ENCODE data around the gene TMEM139.

TMEM139 gene

DNA sequence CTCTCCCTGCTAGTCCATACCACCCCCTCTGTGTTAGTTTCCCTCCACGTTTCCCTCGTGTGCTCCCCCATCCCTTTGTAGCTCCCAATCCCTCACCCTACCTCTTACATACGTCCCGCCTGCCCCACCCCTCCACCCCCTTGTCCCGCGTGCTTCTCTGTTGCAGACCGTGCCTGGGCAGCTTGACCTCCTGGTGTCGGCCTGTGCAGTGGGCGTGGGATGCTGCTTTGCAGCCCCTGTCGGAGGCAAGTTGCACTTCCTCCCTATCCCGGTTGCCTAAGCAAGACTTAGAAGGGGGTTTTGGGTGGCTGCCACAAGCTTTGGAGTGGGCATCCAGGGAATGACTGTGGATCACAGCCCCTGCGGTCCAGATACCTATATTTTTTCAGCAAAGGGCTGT lies 38.9 kb downstream of the TMEM139 start:
- DNase-seq (ENCODE audit: low read depth), result no peak

DNA sequence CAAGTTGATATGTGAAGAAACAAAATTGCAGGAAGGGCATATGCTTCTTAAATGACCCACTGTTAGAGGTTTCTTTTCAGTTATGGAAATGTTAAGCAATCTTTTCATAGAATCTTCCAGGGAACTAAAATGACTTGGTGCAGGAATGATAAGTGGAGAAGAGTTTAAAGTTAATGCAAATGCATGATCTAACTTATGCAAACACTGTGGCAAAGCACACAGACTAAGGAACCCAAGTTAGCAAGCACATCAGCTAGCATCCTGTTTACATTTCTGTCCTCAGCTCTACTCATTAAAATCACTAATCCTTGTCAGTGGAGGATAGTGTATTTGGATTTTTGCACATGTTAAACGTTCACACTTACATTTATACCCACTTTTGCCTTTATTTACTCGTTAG lies 40.5 kb downstream of the TMEM139 start:
- DNase-seq (ENCODE audit: low read depth), result peak; percentile 51

DNA sequence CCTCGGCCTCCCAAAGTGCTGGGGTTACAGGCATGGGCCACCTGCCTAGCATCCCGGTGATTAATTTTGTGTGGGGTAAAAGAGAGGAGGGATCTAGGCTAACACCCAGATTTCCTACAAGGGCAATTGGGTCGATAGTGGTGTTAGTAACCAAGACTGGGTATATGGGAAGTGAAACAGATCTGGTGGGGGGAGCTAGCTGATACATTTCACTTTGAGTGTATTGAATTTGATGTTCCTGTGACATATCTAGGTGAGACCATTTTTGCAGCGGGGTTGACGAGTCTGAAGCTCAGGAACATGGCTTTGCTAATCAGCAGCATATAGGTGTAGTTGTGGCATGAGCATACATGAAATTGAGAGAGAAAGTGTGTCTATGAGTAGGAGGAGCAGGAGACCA lies 43.1 kb downstream of the TMEM139 start:
- no peak for DNase-seq (ENCODE audit: low read depth)

DNA sequence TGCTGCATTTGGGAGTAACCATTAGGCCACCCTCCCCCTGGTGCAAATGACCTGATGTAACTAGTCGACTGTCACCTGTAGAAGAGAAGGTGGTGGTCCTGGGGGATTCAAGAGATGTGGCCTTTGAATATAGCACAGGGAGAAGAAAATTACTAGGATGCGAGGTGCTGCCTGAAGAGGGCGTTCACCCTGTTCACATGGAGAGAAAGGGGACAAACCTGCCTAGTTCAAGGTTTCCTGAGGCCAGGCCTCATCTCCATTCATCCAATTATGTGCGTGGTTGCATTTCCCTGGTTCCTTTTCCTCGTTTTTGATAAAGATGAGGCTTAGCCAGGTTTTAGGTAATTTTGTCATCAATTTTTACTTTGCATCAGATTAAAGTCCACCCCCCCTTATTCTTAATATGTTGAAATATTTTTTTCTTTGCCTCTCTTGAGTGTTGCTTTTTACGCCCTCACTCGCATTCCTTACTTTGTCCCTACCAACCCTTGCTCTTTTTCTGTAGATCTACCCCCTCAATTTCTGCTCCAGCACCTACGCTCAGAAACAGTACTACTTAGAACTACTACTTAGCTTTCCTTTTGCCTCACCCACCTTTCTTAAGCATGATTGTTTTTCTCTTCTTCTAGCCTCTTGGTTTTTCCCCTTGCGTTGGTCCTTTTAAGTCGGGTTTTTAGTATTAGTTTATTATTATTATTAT lies 44.9 kb downstream of the TMEM139 start:
- no peak for DNase-seq (ENCODE audit: low read depth)

DNA sequence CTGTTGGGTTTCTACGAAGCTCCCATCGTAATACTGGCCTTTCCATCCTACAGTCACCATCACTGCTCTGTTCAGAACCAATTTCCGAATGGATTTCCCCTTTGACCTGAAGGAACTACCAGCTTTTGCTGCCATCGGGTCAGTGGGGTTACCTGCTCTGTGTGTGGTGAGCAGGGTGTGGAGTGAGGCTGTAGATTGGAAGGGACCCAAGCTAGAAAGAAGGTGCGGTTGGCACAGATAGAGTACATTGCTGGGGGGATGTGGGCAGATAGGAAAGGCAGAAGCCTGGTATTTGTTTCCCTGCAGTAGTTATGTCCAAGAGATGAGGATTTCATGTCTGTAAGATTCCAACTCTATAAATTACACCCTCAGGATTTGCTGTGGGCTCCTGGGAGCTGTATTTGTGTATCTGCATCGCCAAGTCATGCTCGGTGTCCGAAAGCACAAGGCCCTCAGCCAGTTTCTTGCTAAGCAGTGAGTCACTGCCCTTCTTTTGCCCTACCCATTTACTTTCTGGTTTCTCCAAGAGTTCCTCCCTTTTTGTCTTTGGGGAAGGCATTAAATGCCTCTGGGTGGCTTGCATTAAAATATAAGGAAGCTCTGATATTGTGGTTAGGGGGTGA lies 46.5 kb downstream of the TMEM139 start:
- peak; percentile 88 for DNase-seq (ENCODE audit: low read depth)

DNA sequence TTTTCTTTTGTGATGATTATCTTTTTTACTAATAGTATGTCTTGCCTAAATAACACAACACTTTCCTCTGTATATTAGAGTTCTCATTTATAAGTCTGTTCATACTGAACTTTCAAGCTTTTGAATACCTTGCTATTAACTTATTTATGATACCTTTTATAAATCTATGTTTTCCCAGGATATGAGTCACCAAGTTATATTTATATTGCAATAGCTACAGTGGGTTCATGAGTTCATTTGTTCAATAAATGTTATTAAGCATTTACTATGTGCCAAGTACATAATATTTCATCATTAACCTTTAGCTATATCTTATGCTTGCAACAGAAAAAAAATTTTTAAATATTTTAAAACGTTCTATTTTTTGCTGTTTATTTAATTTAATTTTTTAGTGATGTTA lies 49.5 kb downstream of the TMEM139 start:
- no peak for DNase-seq (ENCODE audit: low read depth)

DNA sequence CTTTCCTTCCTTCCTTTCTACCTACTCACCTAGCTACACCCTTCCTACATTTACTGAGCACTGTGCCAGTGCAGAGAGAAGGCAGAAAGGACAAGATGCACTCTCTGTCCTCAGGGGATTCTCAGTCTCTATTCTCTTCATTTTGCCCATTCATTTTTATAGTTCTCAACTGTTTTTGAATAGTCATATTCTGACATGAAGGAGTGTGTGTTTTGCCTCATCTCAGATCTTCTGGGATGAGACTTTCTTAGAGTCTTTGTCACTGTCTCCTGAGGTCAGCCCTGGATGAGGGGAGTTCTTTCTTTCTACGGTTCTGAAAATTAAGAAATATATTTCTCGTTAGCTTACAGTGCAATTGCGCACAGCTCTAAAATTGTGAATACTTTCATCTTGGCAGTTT lies 52.5 kb downstream of the TMEM139 start:
- DNase-seq (ENCODE audit: low read depth), result no peak
